GM10847 (cell line): ENCODE results near the gene IL1RAPL1.

Experiments used
- POLR2A ChIP-seq: IDR thresholded peaks from 2 replicates; pipeline ENCODE4 v1.6.1; 2011; ENCODE audit not compliant: insufficient read length; ENCODE audit errors: extremely low read depth

IL1RAPL1 gene

GRCh38 chrX:29066516-29066915 lies 479.3 kb downstream of the IL1RAPL1 start:
- no peak for TF ChIP-seq POLR2A

GRCh38 chrX:29067351-29067750 lies 480.1 kb downstream of the IL1RAPL1 start:
- TF ChIP-seq POLR2A, result no peak

GRCh38 chrX:29071525-29072320 lies 484.5 kb downstream of the IL1RAPL1 start:
- TF ChIP-seq POLR2A, result no peak

GRCh38 chrX:29082558-29082957 lies 495.3 kb downstream of the IL1RAPL1 start:
- TF ChIP-seq POLR2A, result no peak

GRCh38 chrX:29083823-29084222 lies 496.6 kb downstream of the IL1RAPL1 start:
- no peak for TF ChIP-seq POLR2A

- no peak for TF ChIP-seq POLR2A
These were observed 503.6 kb downstream of the IL1RAPL1 start for GRCh38 chrX:29090811-29091210.

- TF ChIP-seq POLR2A, result no peak
These were observed 520.0 kb downstream of the IL1RAPL1 start for GRCh38 chrX:29107231-29107630.

GRCh38 chrX:29110041-29110440 lies 522.8 kb downstream of the IL1RAPL1 start:
- TF ChIP-seq POLR2A, result no peak

- no peak for TF ChIP-seq POLR2A
These were observed 526.0 kb downstream of the IL1RAPL1 start for GRCh38 chrX:29113221-29113620.

GRCh38 chrX:29130905-29131304 lies 543.7 kb downstream of the IL1RAPL1 start:
- TF ChIP-seq POLR2A, result no peak

- no peak for TF ChIP-seq POLR2A
These were observed 549.7 kb downstream of the IL1RAPL1 start for GRCh38 chrX:29136904-29137303.

- no peak for TF ChIP-seq POLR2A
These were observed 550.8 kb downstream of the IL1RAPL1 start for GRCh38 chrX:29138003-29138402.

GRCh38 chrX:29143356-29143755 lies 556.1 kb downstream of the IL1RAPL1 start:
- no peak for TF ChIP-seq POLR2A

GRCh38 chrX:29143756-29144155 lies 556.5 kb downstream of the IL1RAPL1 start:
- no peak for TF ChIP-seq POLR2A

GRCh38 chrX:29145316-29145715 lies 558.1 kb downstream of the IL1RAPL1 start:
- no peak for TF ChIP-seq POLR2A

GRCh38 chrX:29148511-29148910 lies 561.3 kb downstream of the IL1RAPL1 start:
- TF ChIP-seq POLR2A, result no peak

GRCh38 chrX:29155286-29155685 lies 568.0 kb downstream of the IL1RAPL1 start:
- no peak for TF ChIP-seq POLR2A
